OCI-LY1 (cell line): ENCODE measurements around the gene KCNMB4.

Experiments used
- EZH2 ChIP-seq: fragments of 200-600 bp; sonication (generic), shearing (Covaris generic); IDR thresholded peaks from 2 replicates; pipeline ENCODE4 v1.8.0; 2017; ENCODE audit warnings: borderline replicate concordance, mixed run types, mild to moderate bottlenecking, antibody characterized with exemption, low read length, moderate library complexity, mixed read lengths
- TF ChIP-seq, protein P1 (sequence below): fragments of 200-600 bp; sonication (generic), shearing (Covaris generic); IDR thresholded peaks from 2 replicates; pipeline ENCODE4 v1.5.1; 2017; ENCODE audit warnings: mild to moderate bottlenecking, antibody characterized with exemption, low read length, moderate library complexity, mixed read lengths

DNA sequence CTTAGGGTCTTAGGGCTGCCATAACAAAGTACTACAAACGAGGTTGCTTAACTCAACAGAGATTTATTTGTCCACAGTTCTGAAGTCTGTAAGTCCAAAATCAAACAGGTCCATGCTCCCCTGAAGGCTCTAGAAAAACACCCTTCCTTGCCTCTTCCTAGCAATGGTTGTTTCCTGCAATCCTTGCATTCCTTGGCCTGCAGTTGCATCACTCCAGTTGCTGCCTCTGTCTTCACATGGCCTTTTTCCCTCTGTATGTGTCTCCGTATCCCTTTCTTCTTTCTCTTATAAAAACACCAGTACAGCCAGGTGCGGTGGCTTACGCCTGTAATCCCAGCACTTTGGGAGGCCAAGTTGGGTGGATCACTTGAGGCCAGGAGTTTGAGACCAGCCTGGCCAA, 17.4 kb downstream of the KCNMB4 start:
- TF ChIP-seq, protein P1, sequence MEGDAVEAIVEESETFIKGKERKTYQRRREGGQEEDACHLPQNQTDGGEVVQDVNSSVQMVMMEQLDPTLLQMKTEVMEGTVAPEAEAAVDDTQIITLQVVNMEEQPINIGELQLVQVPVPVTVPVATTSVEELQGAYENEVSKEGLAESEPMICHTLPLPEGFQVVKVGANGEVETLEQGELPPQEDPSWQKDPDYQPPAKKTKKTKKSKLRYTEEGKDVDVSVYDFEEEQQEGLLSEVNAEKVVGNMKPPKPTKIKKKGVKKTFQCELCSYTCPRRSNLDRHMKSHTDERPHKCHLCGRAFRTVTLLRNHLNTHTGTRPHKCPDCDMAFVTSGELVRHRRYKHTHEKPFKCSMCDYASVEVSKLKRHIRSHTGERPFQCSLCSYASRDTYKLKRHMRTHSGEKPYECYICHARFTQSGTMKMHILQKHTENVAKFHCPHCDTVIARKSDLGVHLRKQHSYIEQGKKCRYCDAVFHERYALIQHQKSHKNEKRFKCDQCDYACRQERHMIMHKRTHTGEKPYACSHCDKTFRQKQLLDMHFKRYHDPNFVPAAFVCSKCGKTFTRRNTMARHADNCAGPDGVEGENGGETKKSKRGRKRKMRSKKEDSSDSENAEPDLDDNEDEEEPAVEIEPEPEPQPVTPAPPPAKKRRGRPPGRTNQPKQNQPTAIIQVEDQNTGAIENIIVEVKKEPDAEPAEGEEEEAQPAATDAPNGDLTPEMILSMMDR, result no peak
- no peak for TF ChIP-seq EZH2
